Sigmoid colon (tissue), 4 donors: Measurements from ENCODE around the gene CCDC187.

Experiments
- CTCF ChIP-seq, 4 experiments: fragments of 450-650 bp in 3 of 4; fragments of 200-600 bp in 1 of 4; IDR thresholded peaks; one replicate each; pipeline ENCODE4 v1.5.1; 2016 to 2019; ENCODE audit warnings: antibody characterized with exemption in 4 of 4, mild to moderate bottlenecking in 3 of 4, moderate library complexity in 2 of 4
- EP300 ChIP-seq, 4 donors: sonication (generic); formaldehyde crosslinking; IDR thresholded peaks; one replicate each; pipeline ENCODE4 v1.6.1; 2017; ENCODE audit warnings: antibody characterized with exemption in 4 of 4
- POLR2A ChIP-seq, 2 donors: fragments of 450-650 bp; IDR thresholded peaks; one replicate each; pipeline ENCODE4 v1.6.1; 2016; ENCODE audit warnings: antibody characterized with exemption in 2 of 2, mild to moderate bottlenecking in 2 of 2, moderate library complexity in 2 of 2
- POLR2AphosphoS5 ChIP-seq, 4 donors: sonication (generic); formaldehyde crosslinking; IDR thresholded peaks; one replicate each; pipeline ENCODE4 v1.6.1; 2017; ENCODE audit warnings: antibody characterized with exemption in 4 of 4

GRCh38 chr9:136264031-136264430 is 39.9 kb downstream of the CCDC187 start:
- TF ChIP-seq CTCF (IDR thresholded peaks at IDR 0.05) (no peak), POLR2A (IDR thresholded peaks at IDR 0.05) (no peak), POLR2AphosphoS5 (IDR thresholded peaks at IDR 0.05) (no peak), EP300 (IDR thresholded peaks at IDR 0.05) (no peak)
